PC-9 (cell line): ENCODE measurements around the gene UBE4A.

Experiments
- CTCF ChIP-seq: fragments of 200-600 bp; sonication (generic); conservative IDR thresholded peaks from 2 replicates; pipeline ENCODE4 v1.6.1; 2017; ENCODE audit warnings: mixed run types, antibody characterized with exemption, mild to moderate bottlenecking, moderate library complexity
- EZH2 ChIP-seq: fragments of 200-600 bp; sonication (generic); IDR thresholded peaks from 2 replicates; pipeline ENCODE4 v1.8.0; 2017; ENCODE audit warnings: antibody characterized with exemption, low read depth

GRCh38 chr11:118443590-118444218 lies 84.3 kb downstream of the UBE4A start:
- TF ChIP-seq CTCF = no peak
- no peak for TF ChIP-seq EZH2
